Neuronal stem cell (in vitro differentiated cells): Measurements from ENCODE around the gene LEFTY2.
"Not testable (repeated sequence)": the region's sequence is repeated elsewhere in the genome, so short reads cannot be mapped to it uniquely, and the experiment has no call there.

Experiments used
- DNase-seq: peaks from one replicate; pipeline ENCODE4 v3.0.0-alpha.2; 2013; ENCODE audit warnings: low spot score
- H2AFZ ChIP-seq: one replicate; pipeline ENCODE4 v1.6.1; 2013; ENCODE audit warnings: mild to moderate bottlenecking, low read length, inconsistent platforms
- H2AK5ac ChIP-seq: 2 replicates; pipeline ENCODE4 v1.6.1; 2013; ENCODE audit warnings: low read depth, mild to moderate bottlenecking, inconsistent platforms, low read length, moderate library complexity, mixed read lengths
- H2BK120ac ChIP-seq: 2 replicates; pipeline ENCODE4 v1.6.1; 2013; ENCODE audit warnings: low read depth, mild to moderate bottlenecking, inconsistent platforms, low read length, moderate library complexity, mixed read lengths
- H2BK12ac ChIP-seq: one replicate; pipeline ENCODE4 v1.6.1; 2013; ENCODE audit warnings: low read length, inconsistent platforms
- H2BK15ac ChIP-seq: 2 replicates; pipeline ENCODE4 v1.6.1; 2013; ENCODE audit warnings: mild to moderate bottlenecking, low read length, inconsistent platforms, mixed read lengths
- H2BK5ac ChIP-seq: one replicate; pipeline ENCODE4 v1.6.1; 2013; ENCODE audit warnings: inconsistent platforms, mild to moderate bottlenecking, low read length, moderate library complexity
- H3K14ac ChIP-seq: one replicate; pipeline ENCODE4 v1.6.1; 2013; ENCODE audit warnings: low read length, inconsistent platforms
- H3K18ac ChIP-seq: 2 replicates; pipeline ENCODE4 v1.6.1; 2013; ENCODE audit warnings: low read length, inconsistent platforms
- H3K23ac ChIP-seq: 2 replicates; pipeline ENCODE4 v1.6.1; 2013; ENCODE audit warnings: low read depth, mild to moderate bottlenecking, mixed read lengths, low read length, inconsistent platforms; ENCODE audit not compliant: poor library complexity
- H3K27ac ChIP-seq: replicated peaks from 3 replicates; pipeline ENCODE4 v1.5.1; 2013; ENCODE audit warnings: low read length, inconsistent platforms
- H3K27me3 ChIP-seq, 3 experiments: 2 replicates each; pipeline ENCODE4 v1.6.1; 2013; ENCODE audit warnings: low read length in 3 of 3, mild to moderate bottlenecking in 2 of 3, inconsistent platforms in 1 of 3, low read depth in 1 of 3, mixed read lengths in 1 of 3, moderate library complexity in 1 of 3; ENCODE audit not compliant: control insufficient read depth in 3 of 3, insufficient read depth in 3 of 3
- H3K36me3 ChIP-seq, 2 donors: replicated peaks in 1 of 2; 2 replicates each; pipeline ENCODE4 v1.6.1; 2013; ENCODE audit warnings: low read length in 2 of 2; ENCODE audit not compliant: control insufficient read depth in 2 of 2, insufficient read depth in 2 of 2
- H3K4ac ChIP-seq: 2 replicates; pipeline ENCODE4 v1.6.1; 2013; ENCODE audit warnings: inconsistent platforms, mild to moderate bottlenecking, low read length, moderate library complexity
- H3K4me1 ChIP-seq, 2 donors: 1 replicate in 1 of 2; 2 replicates in 1 of 2; pipeline ENCODE4 v1.6.1; 2013; ENCODE audit warnings: low read length in 2 of 2, low read depth in 1 of 2; ENCODE audit not compliant: control insufficient read depth in 2 of 2, insufficient read depth in 1 of 2
- H3K4me2 ChIP-seq: one replicate; pipeline ENCODE4 v1.6.1; 2013; ENCODE audit warnings: mild to moderate bottlenecking, low read length, inconsistent platforms; ENCODE audit not compliant: insufficient read depth, poor library complexity, severe bottlenecking
- H3K4me3 ChIP-seq, 2 donors: 2 replicates each; pipeline ENCODE4 v1.5.1; 2013; ENCODE audit warnings: low read length in 2 of 2, mild to moderate bottlenecking in 2 of 2, inconsistent platforms in 1 of 2, moderate library complexity in 1 of 2
- H3K79me1 ChIP-seq: one replicate; pipeline ENCODE4 v1.6.1; 2013; ENCODE audit warnings: low read depth, mild to moderate bottlenecking, inconsistent platforms, low read length, moderate library complexity
- H3K9ac ChIP-seq: one replicate; pipeline ENCODE4 v1.6.1; 2013; ENCODE audit warnings: mild to moderate bottlenecking, low read depth, low read length, inconsistent platforms; ENCODE audit not compliant: poor library complexity
- H3K9me3 ChIP-seq, 2 donors: replicated peaks in 1 of 2; 2 replicates each; pipeline versions ENCODE3 to v1.6.1; 2013; ENCODE audit warnings: low read length in 2 of 2, mild to moderate bottlenecking in 2 of 2, inconsistent platforms in 1 of 2, low read depth in 1 of 2, mixed read lengths in 1 of 2, moderate library complexity in 1 of 2; ENCODE audit not compliant: control insufficient read depth in 2 of 2, insufficient read depth in 1 of 2
- H4K8ac ChIP-seq: one replicate; pipeline ENCODE4 v1.6.1; 2013; ENCODE audit warnings: low read depth, mild to moderate bottlenecking, inconsistent platforms, low read length, moderate library complexity
- H4K91ac ChIP-seq: one replicate; pipeline ENCODE4 v1.6.1; 2013; ENCODE audit warnings: low read length, low read depth, mild to moderate bottlenecking, inconsistent platforms; ENCODE audit not compliant: poor library complexity
- WGBS, 2 donors: extraction: QIAGEN DNeasy Blood & Tissue Kit; methylation state at CpG; one replicate each; pipeline ENCODE4 v1.1.7; 2013; ENCODE audit warnings: missing lambda C conversion rate in 2 of 2, mixed read lengths in 1 of 2; ENCODE audit not compliant: insufficient read length in 2 of 2, insufficient replicate concordance in 1 of 2; ENCODE audit errors: extremely low coverage in 2 of 2; 5-methylcytosine and 5-hydroxymethylcytosine counted together

LEFTY2 gene

DNA sequence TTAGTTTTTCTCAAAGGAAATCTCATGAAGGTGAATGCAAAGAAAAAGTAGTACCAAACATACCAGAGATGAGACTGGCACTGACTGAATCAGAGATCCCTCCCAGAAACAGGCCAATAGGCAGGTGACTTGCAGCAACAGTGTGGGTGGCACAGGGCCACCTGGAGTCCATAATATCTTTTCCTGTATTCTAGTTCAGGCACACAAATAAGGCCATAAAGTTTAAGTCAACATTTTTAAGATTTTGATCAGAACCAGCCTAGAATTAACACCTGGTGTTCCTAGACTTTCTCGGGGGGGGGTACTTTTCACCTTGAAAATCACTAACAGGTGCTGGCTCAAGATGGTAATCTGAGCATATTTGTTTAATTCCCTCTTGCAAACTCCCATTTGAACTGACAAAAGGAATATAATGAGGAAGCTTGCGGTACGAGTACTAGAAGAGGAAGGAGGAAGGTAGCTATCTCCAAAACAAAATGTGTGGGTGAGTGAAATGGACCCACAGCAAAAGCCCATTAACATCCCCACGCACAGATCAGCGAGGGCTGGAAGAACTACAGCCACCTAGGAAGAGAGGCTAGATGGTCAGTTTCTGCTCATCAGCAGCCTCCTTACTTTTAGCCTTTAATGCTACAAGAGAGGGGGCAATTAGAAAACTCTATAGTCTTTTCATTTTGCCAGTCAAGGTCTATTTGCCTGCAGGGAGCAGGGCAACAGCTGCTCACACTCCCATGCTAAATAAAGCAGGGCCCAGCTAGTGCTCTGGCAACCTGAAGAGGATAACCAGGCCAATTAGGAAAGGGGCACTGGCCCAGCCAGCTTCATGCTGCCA lies 39.2 kb upstream of the LEFTY2 start:
- H2BK12ac ChIP-seq: no peak overlapping the region
- H3K79me1 ChIP-seq: no peaks in the 10 kb centered on the region
- H4K8ac ChIP-seq: no peak overlapping the region
- peaks cover 1 to 24% of the 10 kb centered on the region in 2 donors for H3K9me3 ChIP-seq
- H3K4me1 ChIP-seq: no peaks in the 10 kb centered on the region
- H3K23ac ChIP-seq: no peak overlapping the region
- no CpG with 5 or more reads among the region's 5 CpGs for WGBS, 2 donors
- H2AFZ ChIP-seq: no peak overlapping the region
- H2BK15ac ChIP-seq: no peak overlapping the region
- no peak overlapping the region for H2BK5ac ChIP-seq
- H3K18ac ChIP-seq: no peak overlapping the region
- H3K14ac ChIP-seq: no peak overlapping the region
- no peak overlapping the region for H3K9ac ChIP-seq
- no peak overlapping the region for H2AK5ac ChIP-seq
- H3K4me2 ChIP-seq: no peak overlapping the region
- no peak overlapping the region for H2BK120ac ChIP-seq
- no peak overlapping the region for H4K91ac ChIP-seq
- peaks cover 6 to 63% of the 10 kb centered on the region in 2 donors for H3K36me3 ChIP-seq
- no peak overlapping the region for H3K4me3 ChIP-seq
- no peak overlapping the region for H3K4ac ChIP-seq
- H3K27ac ChIP-seq: no peak overlapping the region
- no peaks in the 10 kb centered on the region for H3K27me3 ChIP-seq
- no peak for DNase-seq

DNA sequence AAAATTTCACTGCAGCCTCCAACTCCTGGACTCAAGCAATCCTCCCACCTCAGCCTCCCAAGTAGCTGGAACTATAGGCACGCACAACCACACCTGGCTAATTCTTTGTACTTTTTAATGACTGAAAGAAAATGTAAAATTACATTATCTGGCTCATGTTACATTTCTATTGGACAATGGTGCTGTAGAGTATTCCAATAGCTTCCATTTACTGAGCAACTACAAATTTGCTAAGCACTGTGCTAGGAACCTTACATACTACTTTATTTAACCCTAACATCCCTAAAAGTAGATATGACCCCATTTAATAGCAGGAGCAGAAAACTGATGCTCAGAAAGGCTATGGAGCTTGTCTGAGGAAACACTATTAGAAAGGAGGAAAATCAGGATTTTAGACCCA lies 38.4 kb upstream of the LEFTY2 start:
- no peak for DNase-seq
- Histone ChIP-seq H3K36me3 (peaks cover 4 to 55% of the 10 kb centered on the region in 2 donors), H3K4me1 (no peaks in the 10 kb centered on the region), H3K27ac (no peak overlapping the region), H2AFZ (no peak overlapping the region), H2BK5ac (no peak overlapping the region), H3K18ac (no peak overlapping the region), H3K27me3 (no peaks in the 10 kb centered on the region), H3K9me3 (peaks cover 1 to 24% of the 10 kb centered on the region in 2 donors), H3K23ac (no peak overlapping the region), H2BK120ac (no peak overlapping the region), H4K8ac (no peak overlapping the region), H3K79me1 (no peaks in the 10 kb centered on the region), H2BK12ac (no peak overlapping the region), H3K4ac (no peak overlapping the region), H3K14ac (no peak overlapping the region), H4K91ac (no peak overlapping the region), H2AK5ac (no peak overlapping the region), H3K9ac (no peak overlapping the region), H3K4me2 (no peak overlapping the region), H3K4me3 (no peak overlapping the region), H2BK15ac (no peak overlapping the region)
- WGBS, 2 donors: no CpG with 5 or more reads among the region's 1 CpG

DNA sequence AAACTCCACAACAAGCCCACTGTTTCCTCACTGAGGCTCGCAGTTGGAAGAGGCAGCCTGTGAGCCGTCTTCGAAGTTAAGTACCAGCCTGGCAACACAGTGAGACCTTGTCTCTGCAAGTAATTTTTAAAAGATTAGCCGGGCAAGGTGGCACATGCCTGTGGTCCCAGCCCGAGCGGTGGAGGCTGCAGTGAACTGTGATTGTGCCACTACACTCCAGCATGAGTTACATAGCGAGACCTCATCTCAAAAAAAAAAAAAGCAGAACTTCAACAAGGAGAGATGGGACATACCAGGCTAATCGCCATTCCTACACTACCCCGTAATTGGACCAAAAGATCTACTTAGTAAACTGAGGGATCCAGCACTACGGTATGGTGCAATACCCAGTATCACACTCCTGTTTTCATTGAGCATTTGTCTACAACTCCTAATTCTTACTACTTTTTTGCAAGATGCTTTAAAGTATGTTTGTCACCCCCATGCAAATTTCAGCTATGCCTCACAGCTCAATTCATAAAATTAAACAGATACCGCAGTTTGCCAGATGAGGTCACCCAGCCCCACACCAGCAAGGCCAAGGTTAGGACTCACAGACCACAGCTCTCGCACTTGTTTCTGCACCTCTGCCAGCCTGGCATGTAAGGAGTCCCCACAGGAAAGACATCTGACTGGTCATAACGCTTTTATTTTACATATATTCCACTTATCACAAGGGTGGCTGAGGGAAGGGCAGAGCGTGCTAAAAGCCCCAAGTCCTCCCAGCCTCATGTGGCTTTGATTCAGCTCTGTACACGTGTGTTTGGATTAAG lies 37.1 kb upstream of the LEFTY2 start:
- WGBS, 2 donors: no CpG with 5 or more reads among the region's 15 CpGs
- Histone ChIP-seq H2BK12ac (no peak overlapping the region), H3K23ac (no peak overlapping the region), H3K18ac (no peak overlapping the region), H3K36me3 (peaks cover 2 to 43% of the 10 kb centered on the region in 2 donors), H2AFZ (no peak overlapping the region), H3K27me3 (no peaks in the 10 kb centered on the region), H3K79me1 (no peaks in the 10 kb centered on the region), H3K9ac (no peak overlapping the region), H4K91ac (no peak overlapping the region), H3K4me1 (no peaks in the 10 kb centered on the region), H4K8ac (no peak overlapping the region), H3K4ac (no peak overlapping the region), H2BK120ac (no peak overlapping the region), H2BK15ac (no peak overlapping the region), H3K27ac (no peak overlapping the region), H3K4me3 (no peak overlapping the region), H3K9me3 (peaks cover 1 to 21% of the 10 kb centered on the region in 2 donors), H3K4me2 (no peak overlapping the region), H3K14ac (no peak overlapping the region), H2AK5ac (no peak overlapping the region), H2BK5ac (no peak overlapping the region)
- DNase-seq: no peak

DNA sequence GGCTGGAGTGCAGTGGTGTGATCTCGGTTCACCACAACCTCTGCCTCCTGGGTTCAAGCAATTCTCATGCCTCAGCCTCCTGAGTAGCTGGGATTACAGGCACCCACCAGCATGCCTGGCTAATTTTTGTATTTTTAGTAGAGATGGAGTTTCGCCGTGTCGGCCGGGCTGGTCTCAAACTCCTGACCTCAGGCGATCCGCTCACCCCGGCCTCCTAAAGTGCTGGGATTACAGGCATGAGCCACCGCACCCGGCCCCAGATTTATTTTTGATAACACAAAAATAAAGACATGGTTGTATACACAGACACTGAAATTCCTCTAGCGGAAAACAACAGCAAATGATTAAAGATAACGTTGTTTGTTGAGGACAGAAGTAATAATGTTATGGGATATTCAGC lies 34.1 kb upstream of the LEFTY2 start:
- H2BK5ac ChIP-seq, H3K9me3 ChIP-seq, H3K9ac ChIP-seq, H3K4me2 ChIP-seq, H2BK120ac ChIP-seq, H3K4me1 ChIP-seq, DNase-seq, H4K91ac ChIP-seq, H3K4me3 ChIP-seq, H3K79me1 ChIP-seq, H3K18ac ChIP-seq, H3K23ac ChIP-seq, H4K8ac ChIP-seq, H3K27ac ChIP-seq, H2BK15ac ChIP-seq, H2AK5ac ChIP-seq, H3K4ac ChIP-seq, H2AFZ ChIP-seq, H2BK12ac ChIP-seq, H3K14ac ChIP-seq, H3K27me3 ChIP-seq: not testable (repeated sequence)
- no CpG with 5 or more reads among the region's 12 CpGs for WGBS, 2 donors
- peaks cover 0 to 15% of the 10 kb centered on the region in 2 donors for H3K36me3 ChIP-seq
